ENCODE results near the gene CSTB.

- TF ChIP-seq CTCF (IDR thresholded peaks at IDR 0.05) (no peak), EZH2 (IDR thresholded peaks at IDR 0.05; ENCODE audit: borderline replicate concordance, insufficient read depth, low read depth, low read length, poor library complexity, severe bottlenecking) (no peak)
Measured at GRCh38 chr21:43763901-43764523, 12.1 kb downstream of the CSTB start.

All from B cell (primary cell).